ENCODE results near the gene BORCS8. TPM values are rescaled to one million over a fixed set of nuclear protein-coding genes. Genes with fewer than 3 reads are reported as not detected.
A peak's percentile ranks its signal among the peaks of the same experiment; 100 is the strongest.

Gene BORCS8
- total RNA-seq, 4 donors from 2014 or later: 15.4 to 38.7 (median 18.2) TPM

- Histone ChIP-seq H3K4me1 (peaks cover 0 to 8% of the 10 kb centered on the region in 2 donors), H3K27me3 (no peaks in the 10 kb centered on the region)
Observed at GRCh38 chr19:19226663-19227062, 34.7 kb upstream of the BORCS8 start.

GRCh38 chr19:19226204-19226603 is 34.3 kb upstream of the BORCS8 start:
- Histone ChIP-seq H3K4me3 (replicated peaks in 1 of 3) (no peak overlapping the region), H3K27me3 (no peaks in the 10 kb centered on the region), H3K36me3 (no peaks in the 10 kb centered on the region), H3K4me1 (peaks cover 0 to 8% of the 10 kb centered on the region in 2 donors), H3K27ac (no peak overlapping the region), H3K9me3 (no peaks in the 10 kb centered on the region)
- no peak for TF ChIP-seq POLR2A (IDR thresholded peaks at IDR 0.05)
- TF ChIP-seq CTCF (IDR thresholded peaks at IDR 0.05): no peak
- DNase-seq: no peak
- intact Hi-C loops (cut with DNase I): loop anchor here (10.0 kb wide), 1 partner anchor 81 kb away; no protein-coding TSS in a partner anchor
- WGBS, 2 donors: 71 to 84% methylated on average over 1 to 5 of the region's 5 CpGs

More at GRCh38 chr19:19226663-19227062, 34.7 kb upstream of the BORCS8 start:
- WGBS, 2 donors: 59% methylated on average over 8 of the region's 10 CpGs; no CpG with 5 or more reads in 1 of the 2 donors
- Histone ChIP-seq H3K9me3 (no peaks in the 10 kb centered on the region), H3K4me3 (replicated peaks in 1 of 3) (no peak overlapping the region), H3K27ac (no peak overlapping the region), H3K36me3 (no peaks in the 10 kb centered on the region)
- TF ChIP-seq POLR2A (IDR thresholded peaks at IDR 0.05) (no peak), CTCF (IDR thresholded peaks at IDR 0.05) (no peak)
- intact Hi-C loops (cut with DNase I): loop anchor here (10.0 kb wide), 1 partner anchor 82 kb away; no protein-coding TSS in a partner anchor
- no peak for DNase-seq

GRCh38 chr19:19224852-19225494 is 33.0 kb upstream of the BORCS8 start:
- no peaks in the 10 kb centered on the region for H3K27me3 ChIP-seq
- H3K36me3 ChIP-seq: no peaks in the 10 kb centered on the region
- H3K27ac ChIP-seq: no peak overlapping the region
- no peak for TF ChIP-seq POLR2A (IDR thresholded peaks at IDR 0.05)
- peak; percentile 32 to 78 (median 73) for TF ChIP-seq CTCF (IDR thresholded peaks at IDR 0.05)
- intact Hi-C loops (cut with DNase I): loop anchor here (10.0 kb wide), 1 partner anchor 80 kb away; no protein-coding TSS in a partner anchor
- DNase-seq: peak; percentile 79 to 82
- WGBS, 2 donors: 2 to 7% methylated on average over 6 to 10 of the region's 59 CpGs
- H3K9me3 ChIP-seq: no peaks in the 10 kb centered on the region
- peaks cover 0 to 8% of the 10 kb centered on the region in 2 donors for H3K4me1 ChIP-seq
- H3K4me3 ChIP-seq (replicated peaks in 1 of 3): peak overlapping the region in 1 of 3 donors; percentile 28

GRCh38 chr19:19224150-19224851 is 32.3 kb upstream of the BORCS8 start:
- TF ChIP-seq CTCF (IDR thresholded peaks at IDR 0.05): no peak
- Histone ChIP-seq H3K27ac (no peak overlapping the region), H3K36me3 (no peaks in the 10 kb centered on the region), H3K4me1 (peaks cover 0 to 8% of the 10 kb centered on the region in 2 donors), H3K27me3 (no peaks in the 10 kb centered on the region), H3K4me3 (replicated peaks in 1 of 3) (peak overlapping the region in 1 of 3 donors; percentile 28), H3K9me3 (no peaks in the 10 kb centered on the region)
- DNase-seq: no peak
- intact Hi-C loops (cut with DNase I): loop anchor here (10.0 kb wide), 1 partner anchor 80 kb away; no protein-coding TSS in a partner anchor
- 65 to 68% methylated on average over 16 to 17 of the region's 17 CpGs for WGBS, 2 donors

- Histone ChIP-seq H3K27ac (no peak overlapping the region), H3K36me3 (no peaks in the 10 kb centered on the region), H3K4me3 (replicated peaks in 1 of 3) (no peak overlapping the region), H3K27me3 (no peaks in the 10 kb centered on the region), H3K4me1 (peaks cover 0 to 8% of the 10 kb centered on the region in 2 donors), H3K9me3 (no peaks in the 10 kb centered on the region)
- intact Hi-C loops (cut with DNase I): loop anchor here (10.0 kb wide), 1 partner anchor 79 kb away; no protein-coding TSS in a partner anchor
- TF ChIP-seq CTCF (IDR thresholded peaks at IDR 0.05) (no peak), POLR2A (IDR thresholded peaks at IDR 0.05) (no peak)
- DNase-seq: no peak
- WGBS, 2 donors: 89 to 91% methylated on average over 6 of the region's 6 CpGs
Observed at GRCh38 chr19:19223636-19224035, 31.7 kb upstream of the BORCS8 start.

Measured in thyroid gland (tissue), 4 donors.